Renal cortical epithelial cell (primary cell): ENCODE measurements around the gene CAPZA2. TPM values are rescaled to one million over a fixed set of nuclear protein-coding genes. Genes with fewer than 3 reads are reported as not detected.
"Not testable (repeated sequence)": the region's sequence is repeated elsewhere in the genome, so short reads cannot be mapped to it uniquely, and the experiment has no call there.

Experiments used
- DNase-seq: peaks from one replicate; pipeline ENCODE4 v3.0.0-alpha.2; 2011; ENCODE audit warnings: low read depth
- total RNA-seq: library from RNA; depleted of rRNA; stranded (reverse); fragments of >200 nt; gene quantifications from 2 replicates; pipeline ENCODE4 v1.2.3, GENCODE V29; 2014

CAPZA2 gene
- total RNA-seq, 1 donor from 2014 or later, result 390 TPM

DNA sequence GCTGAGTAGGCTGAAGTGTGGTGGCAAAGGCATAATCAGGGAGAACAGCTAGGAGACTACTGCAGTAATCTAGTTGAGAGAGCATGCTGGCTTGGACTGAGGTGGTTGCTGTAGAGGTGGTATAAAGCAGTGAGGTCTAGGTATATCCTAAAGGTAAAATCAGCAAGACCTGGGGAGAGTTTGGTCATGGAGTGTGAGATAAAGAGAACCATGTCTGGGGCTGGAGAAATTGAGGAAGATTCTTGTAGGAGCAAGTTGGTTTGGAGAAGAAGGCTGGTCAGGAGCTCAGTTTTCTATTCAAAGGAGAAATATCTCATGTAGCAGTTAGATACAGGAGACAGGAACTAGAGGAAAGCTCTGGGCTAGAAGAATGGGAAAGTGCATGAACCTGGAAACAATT lies 58.0 kb downstream of the CAPZA2 start:
- no peak for DNase-seq

GRCh38 chr7:116922545-116922944 lies 60.2 kb downstream of the CAPZA2 start:
- DNase-seq, result no peak

- DNase-seq, result peak; percentile 16
Observed at GRCh38 chr7:116924741-116925140, 62.4 kb downstream of the CAPZA2 start.

- no peak for DNase-seq
Observed at GRCh38 chr7:116929021-116929420, 66.6 kb downstream of the CAPZA2 start.

- peak; percentile 60 for DNase-seq
Observed at GRCh38 chr7:116929914-116930913, 67.8 kb downstream of the CAPZA2 start.

- no peak for DNase-seq
Observed at GRCh38 chr7:116932566-116932965, 70.2 kb downstream of the CAPZA2 start.

DNA sequence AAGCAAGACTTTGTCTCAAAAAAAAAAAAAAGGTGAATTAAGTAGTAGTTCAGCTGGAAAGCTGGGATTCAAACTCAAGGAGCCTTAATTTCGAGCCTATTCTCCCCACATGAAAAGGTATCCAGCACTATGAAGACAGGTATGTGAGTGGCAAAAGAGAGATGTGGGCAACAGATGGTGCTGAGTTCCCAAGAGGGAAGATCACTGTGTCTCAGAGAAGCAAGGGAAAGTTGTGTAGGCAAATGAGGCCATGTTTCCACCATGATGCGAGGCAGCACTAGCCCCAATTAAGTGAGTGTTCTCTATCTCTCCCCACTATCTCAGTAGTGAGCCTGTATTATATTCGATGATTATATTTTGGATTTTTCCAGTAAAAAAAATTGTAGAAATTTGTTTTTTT lies 71.1 kb downstream of the CAPZA2 start:
- no peak for DNase-seq

DNA sequence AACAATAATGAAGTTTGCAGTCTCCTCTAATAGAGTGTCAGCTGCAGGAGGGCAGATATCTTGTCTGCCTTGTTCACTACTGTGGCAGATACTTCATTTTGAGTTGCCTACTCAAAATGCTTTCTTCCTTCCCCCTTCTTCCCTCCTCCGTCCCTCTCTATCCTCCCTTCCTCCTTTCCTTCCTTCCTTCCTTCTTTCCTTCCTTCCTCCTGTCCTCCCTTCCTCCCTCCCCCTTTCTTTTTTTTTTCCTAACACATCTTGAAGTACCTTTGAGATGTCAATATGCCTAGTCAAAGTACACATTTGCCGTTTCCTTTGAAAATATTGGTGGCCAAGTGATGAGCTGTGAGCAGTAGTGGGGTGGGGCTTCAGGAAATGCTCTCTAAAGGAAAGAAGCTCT lies 72.2 kb downstream of the CAPZA2 start:
- no peak for DNase-seq

- not testable (repeated sequence) for DNase-seq
Observed at GRCh38 chr7:116936844-116937243, 74.5 kb downstream of the CAPZA2 start.

GRCh38 chr7:116938678-116939077 lies 76.3 kb downstream of the CAPZA2 start:
- DNase-seq, result no peak

GRCh38 chr7:116940689-116941370 lies 78.4 kb downstream of the CAPZA2 start:
- DNase-seq, result peak; percentile 43

GRCh38 chr7:116942504-116942903 lies 80.1 kb downstream of the CAPZA2 start:
- DNase-seq, result no peak

GRCh38 chr7:116948934-116949333 lies 86.5 kb downstream of the CAPZA2 start:
- DNase-seq, result no peak

- DNase-seq, result no peak
Observed at GRCh38 chr7:116949941-116950801, 87.8 kb downstream of the CAPZA2 start.

- DNase-seq, result no peak
Observed at GRCh38 chr7:116950889-116951351, 88.5 kb downstream of the CAPZA2 start.

GRCh38 chr7:116951366-116952292 lies 89.2 kb downstream of the CAPZA2 start:
- no peak for DNase-seq

GRCh38 chr7:116952635-116953371 lies 90.4 kb downstream of the CAPZA2 start:
- DNase-seq, result no peak

DNA sequence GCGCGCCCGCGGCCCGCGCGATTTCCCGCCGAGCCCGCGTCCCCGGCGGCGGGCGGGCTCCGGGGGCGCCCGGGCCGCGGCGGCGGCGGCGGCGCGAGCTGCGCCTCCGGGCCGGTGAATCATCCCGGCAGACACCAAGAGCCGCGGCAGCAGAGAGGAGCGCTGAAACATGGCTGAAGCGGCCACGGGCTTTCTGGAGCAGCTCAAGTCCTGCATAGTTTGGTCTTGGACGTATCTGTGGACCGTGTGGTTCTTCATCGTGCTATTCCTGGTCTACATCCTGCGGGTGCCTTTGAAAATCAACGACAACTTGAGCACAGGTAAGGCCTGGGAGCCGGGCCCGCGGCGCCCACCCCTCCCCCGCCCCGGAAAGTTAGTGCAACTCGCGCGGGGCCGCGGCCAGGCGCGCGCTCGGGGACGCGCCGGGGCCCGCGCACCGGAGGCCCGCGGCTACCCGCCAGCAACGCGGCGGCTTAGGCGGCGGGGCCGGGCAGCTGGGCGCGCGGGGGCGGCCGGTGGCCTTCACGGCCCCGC lies 91.1 kb downstream of the CAPZA2 start, which contains the start of gene ST7:
Gene ST7 (plus strand): TSS at position 130 of the 534 bp plus-strand sequence. CDS start 40 bp downstream, at position 170.
- peak; percentile 50 for DNase-seq
